HG03064 (cell line): ENCODE data around the gene ATP6V0E1.
"Not testable (repeated sequence)": the region's sequence is repeated elsewhere in the genome, so short reads cannot be mapped to it uniquely, and the experiment has no call there.

Experiments used
- ATAC-seq: cut with Tn5 transposase; IDR thresholded peaks from one replicate; pipeline ENCODE4 v1.9.1; 2021; ENCODE audit warnings: low read depth; ENCODE audit not compliant: unreplicated experiment

ATP6V0E1 gene

DNA sequence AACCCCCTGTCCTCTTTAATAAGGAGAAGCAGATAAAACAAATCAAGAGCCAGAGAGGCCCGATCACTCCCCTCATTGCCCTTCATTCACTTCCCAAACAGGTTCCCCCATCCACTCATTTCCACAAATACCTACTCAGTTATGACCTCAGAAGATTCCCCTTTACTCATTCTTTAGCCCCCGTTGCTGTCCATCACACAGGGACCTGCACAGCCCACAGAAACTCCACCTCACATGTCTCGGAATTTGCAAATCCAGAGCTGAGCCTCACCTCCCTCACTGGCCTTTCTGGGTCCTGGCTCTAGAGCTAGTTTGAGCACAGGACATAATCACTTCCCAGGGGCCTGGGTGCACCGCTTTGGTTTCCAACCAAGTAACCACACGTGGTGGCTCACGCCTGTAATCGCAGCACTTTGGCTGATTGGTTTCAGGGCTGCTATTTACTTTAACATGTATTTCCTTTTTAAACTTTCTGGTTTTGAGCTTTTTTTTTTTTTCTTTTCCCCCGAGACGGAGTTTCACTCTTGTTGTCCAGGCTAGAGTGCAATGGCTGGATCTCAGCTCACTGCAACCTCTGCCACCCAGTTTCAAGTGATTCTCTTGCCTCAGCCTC, 17.8 kb downstream of the ATP6V0E1 start:
- ATAC-seq: peak; percentile 84

DNA sequence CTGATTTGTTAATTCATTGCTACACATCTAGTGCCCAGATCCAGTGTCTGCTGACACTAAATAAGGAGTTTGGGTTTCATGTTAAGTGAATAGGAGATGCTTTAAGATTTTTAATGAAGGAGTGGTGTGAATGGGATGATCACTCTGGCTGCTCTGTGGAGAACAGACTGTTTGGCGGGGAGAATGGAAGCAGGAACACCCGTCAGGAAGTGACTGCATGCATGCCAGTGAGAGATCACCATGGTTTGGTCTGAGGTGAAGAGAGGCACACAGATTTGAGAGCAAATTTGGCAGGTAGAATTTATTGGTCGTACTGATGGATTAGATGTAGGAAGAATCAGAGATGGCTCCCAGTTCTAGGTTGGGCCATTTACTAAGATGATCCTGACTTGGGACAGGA, 19.8 kb downstream of the ATP6V0E1 start:
- ATAC-seq: no peak

DNA sequence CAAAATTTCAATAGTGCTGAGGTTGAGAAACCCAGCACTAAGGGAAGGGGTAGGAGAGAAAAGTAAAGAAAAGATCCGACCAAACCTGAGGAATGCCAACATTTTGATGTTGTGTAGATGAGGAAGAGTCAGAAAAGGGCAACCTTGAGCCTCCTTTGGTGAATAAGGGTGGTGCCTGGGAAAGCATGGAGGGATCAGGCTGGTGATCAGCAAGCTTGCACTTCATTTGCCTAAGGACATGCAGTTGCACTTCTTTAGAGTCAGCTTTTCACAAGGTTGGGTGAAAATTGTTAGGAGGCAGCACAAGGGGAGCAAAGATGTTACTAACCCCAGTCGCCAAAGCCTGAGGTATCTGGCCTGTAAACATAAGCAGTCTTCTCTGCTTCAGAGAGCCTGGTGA, 20.4 kb downstream of the ATP6V0E1 start:
- ATAC-seq: no peak

DNA sequence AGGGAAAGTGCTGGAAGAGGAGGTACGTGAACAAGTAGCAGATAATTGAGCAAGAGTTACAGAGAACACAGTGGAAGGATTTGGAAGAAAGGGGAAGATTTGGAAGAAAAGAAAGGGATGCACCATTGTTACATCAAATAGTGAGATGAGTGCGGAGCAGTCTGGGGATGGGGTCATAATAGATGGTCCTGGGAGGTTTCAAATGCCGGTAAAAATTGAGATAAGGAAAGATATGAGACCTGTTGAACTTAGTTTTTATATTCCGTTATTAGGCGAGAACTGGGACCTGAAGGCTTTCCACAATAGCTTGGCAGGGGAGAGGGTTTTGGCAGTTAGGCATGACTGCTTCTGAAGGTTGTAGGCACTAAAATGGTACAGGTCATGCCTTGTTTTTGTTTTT, 20.9 kb downstream of the ATP6V0E1 start:
- no peak for ATAC-seq

DNA sequence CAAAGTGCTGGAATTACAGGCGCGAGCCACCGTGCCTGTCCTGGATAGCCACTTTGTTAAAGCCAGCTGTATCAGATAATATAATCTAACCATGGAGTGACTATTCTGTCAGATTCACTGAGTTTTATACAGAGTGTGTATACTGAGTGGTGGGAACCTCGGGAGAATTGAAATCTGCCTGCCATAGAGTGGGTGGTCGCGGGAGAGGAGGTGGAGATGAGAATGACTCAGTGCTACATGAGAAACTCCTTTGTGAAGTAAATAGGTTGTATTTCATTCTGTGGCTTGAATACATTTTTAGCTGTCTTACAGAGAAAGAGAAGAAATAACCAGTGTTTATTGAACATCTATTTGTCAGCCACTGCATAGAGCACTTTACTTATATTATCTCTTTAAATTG, 26.4 kb downstream of the ATP6V0E1 start:
- ATAC-seq: no peak

DNA sequence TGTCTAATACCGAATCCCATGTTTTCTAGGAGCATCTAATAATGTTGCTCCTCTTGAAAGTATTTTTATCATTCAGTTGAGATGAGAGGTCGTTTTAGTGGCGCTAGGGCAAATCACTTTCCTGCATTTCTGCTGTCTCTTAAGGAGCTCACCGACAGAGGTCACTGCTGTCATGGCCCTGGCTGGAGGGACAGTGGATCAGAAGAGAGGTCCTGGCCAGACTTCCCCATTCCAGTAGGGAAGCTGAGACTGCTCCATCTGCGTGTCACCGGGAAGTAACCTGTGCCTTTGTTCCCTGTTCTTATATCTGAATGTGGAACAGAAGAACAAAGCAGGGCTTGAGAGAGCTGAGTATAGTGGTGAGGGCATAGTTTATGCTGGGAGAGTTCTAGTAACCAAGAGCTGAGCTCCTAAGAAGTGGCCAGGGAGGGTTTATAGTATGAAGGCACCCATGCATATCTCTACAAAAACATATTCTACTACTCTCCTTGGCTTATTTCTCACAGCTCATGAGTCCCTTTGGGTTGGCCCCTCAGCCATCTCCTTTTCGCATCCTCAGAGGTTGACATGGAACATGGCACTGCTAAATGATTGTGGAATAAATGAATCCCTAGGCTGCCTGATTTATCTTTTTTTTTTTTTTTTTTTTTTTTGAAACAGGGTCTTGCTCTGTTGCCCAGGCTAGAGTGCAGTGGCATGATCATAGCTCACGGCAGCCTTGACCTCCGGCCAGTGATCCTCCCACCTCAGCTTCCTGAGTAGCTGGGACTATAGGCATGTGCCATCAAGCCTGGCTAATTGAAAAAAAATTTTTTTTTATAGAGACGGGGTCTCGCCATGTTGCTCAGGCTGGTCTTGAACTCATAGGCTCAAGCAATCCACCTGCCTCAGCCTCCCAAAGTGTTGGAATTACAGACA, 27.2 kb downstream of the ATP6V0E1 start:
- no peak for ATAC-seq

DNA sequence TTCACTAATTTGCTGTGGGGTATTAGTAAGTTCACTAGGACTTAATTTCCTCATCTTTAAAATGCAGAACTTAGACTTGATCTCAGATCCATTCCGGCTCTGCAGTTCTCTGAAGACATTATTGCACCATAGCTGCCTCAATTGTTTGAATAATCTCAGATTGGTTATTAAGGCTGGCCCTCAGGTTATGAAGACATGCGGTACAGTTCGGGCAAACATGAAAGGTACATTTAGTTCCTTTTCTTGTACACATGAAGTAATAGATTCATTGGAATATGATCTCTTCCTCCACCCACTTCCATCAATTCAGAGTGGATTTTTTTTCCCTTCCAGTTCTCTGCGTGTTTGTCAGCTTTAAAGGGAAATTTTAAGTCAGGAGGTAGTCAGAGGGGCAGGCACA, 28.0 kb downstream of the ATP6V0E1 start:
- no peak for ATAC-seq

DNA sequence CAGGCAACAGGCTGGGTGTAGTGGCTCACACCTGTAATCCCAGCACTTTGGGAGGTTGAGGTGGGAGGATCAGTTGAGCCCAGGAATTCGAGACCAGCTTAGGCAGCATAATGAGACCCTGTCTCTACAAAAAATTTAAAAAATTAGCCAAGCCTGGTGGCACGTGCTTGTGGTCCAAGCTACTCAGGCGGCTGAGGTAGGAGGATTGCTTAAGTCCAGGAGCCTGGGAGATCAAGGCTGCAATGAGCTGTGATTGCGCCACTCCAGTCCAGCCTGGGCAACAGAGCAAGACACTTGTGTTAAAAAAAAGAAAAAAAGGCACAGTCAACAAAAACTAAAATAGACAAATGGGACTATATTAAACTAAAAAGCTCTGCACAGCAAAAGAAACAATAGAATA, 29.3 kb downstream of the ATP6V0E1 start:
- ATAC-seq: no peak

DNA sequence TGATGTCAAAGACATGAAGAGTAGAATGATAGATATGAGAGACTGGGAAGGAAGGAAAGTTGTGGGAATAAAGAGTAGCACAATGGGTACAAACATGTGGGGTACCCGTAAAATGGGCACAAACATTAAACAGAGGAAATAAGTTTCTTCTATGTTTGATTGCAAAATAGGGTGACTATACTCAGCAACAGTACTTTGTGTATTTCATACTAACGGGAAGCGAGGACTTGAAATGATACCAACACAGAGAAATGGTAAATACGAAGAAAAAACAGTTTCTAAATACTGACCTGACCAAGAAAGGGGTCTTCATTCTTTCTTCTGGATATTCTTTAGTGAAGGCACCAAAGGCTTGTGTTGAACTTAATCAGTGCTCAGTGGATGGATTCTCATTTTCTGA, 31.1 kb downstream of the ATP6V0E1 start:
- no peak for ATAC-seq

DNA sequence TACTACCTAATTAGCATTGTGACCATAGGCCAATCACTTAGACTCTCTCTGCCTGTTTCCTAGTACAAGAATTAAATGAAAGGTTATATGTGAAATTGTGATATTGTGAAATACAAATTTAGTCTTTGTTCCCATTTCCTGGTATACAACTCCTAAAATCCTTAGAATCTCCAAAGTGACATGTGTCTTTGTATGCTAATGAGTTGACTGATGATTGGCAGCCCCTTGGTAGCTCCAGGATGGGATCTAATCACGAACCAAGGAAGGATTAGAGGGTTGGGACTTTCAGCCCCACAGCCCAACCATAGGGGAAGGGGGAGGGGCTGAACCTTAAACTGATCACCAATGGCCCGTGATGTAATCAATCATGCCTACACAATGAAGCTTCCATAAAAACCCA, 31.6 kb downstream of the ATP6V0E1 start:
- no peak for ATAC-seq

DNA sequence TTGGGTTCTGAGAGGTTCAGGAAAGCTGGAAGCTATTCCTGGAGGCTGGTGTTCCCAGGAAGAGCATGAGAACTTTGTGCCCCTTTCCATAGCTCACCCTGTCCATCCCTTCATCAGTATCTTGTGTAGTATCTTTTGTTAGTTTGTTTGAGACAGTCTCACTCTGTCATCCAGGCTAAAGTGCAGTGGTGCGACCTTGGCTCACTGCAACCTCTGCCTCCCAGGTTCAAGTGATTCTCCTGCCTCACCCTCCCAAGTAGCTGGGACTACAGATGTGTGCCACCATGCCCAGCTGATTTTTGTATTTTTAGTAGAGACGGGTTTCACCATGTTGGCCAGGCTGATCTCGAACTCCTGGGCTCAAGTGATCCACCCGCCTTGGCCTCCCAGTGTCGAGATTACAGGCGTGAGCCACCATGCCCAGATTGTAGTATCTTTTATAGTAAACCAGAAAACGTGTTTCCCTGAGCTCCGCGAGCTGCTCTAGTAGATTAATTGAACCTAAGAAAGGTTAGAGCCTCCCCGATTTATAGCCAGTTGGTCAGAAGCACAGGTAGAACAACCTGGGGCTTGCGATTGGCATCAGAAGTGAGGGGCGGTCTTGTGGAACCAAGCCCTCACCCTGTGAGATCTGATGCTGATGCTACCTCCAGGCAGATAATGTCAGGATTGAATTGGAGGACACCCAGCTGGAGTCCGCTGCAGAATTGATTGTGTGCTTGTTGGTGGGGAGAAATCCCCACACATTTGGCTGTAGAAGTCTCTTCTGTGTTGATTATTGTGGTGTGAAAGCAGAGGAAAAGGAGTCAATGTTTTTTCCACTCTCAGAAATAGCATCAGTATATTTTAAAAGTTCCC, 32.3 kb downstream of the ATP6V0E1 start:
- no peak for ATAC-seq

DNA sequence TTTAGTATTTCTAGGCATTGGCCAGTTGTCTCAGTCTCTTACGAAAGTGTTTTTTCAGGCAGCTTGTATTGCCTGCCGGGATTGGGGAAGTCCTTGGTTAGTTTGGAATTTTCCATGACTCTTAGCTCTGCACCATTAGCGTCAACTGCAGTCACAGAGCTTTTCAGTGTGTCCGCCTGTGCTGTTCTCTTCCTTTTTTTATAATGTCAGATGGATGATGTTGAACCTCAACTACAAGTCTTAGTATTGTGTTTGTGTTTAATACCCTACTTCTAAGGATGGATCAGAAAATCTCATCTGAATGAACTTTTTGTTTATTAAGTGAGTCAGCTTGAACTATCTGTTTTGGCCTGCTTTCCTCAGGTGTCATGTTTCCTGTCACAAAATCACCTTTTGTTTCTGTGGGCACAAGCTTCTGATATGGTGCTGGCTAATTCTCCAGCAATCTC, 33.1 kb downstream of the ATP6V0E1 start:
- ATAC-seq: no peak

DNA sequence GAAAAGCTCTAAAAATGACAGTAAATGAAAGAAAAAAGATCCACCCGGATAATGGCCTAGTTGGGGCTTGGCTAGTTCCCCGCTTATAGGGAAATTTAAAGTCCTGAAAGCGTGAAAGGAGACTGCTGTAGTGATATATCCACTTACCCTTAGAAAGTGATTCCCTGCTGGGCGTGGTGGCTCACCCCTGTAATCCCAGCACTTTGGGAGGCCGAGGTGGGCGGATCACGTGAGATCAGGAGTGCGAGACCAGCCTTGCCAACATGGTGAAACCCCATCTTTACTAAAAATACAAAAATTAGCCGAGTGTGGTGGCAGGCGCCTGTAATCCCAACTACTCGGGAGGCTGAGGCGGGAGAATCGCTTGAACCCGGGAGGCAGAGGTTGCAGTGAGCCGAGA, 33.5 kb downstream of the ATP6V0E1 start:
- ATAC-seq: not testable (repeated sequence)

DNA sequence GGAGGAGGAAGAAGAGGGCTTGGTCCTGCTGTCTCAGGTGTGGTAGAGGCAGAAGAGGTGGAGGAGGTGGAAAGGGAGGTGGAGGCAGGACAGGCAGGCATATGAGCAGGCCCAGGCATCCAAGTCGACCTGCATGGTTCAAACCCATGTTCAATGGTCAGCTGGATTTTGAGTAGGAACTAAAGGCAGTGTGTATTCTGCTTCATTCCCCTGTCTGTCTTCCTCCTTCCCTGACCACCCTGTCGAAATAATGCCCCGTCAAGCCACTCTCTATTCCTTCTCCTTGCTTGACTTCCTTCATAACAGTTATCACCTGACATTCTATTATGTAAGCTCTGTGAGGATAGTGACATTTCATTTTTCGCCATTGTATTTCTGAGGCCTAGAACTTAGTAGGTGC, 34.8 kb downstream of the ATP6V0E1 start:
- ATAC-seq: no peak

DNA sequence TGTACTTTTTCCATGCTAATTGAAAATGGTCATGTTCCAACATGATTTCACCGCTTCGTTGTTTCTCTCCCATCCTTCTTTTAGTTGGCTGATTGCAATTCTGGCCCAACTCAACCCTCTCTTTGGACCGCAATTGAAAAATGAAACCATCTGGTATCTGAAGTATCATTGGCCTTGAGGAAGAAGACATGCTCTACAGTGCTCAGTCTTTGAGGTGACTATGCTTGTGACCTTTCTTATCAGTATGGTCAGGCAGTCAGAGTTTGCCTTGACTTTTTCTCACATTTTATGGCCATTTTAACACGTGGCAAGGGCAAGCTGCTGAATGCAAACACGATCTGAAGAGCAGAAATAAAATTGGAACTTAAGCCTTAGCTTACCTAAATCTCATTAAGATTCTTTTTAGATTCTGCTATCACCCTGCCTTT, 36.6 kb downstream of the ATP6V0E1 start:
- no peak for ATAC-seq

DNA sequence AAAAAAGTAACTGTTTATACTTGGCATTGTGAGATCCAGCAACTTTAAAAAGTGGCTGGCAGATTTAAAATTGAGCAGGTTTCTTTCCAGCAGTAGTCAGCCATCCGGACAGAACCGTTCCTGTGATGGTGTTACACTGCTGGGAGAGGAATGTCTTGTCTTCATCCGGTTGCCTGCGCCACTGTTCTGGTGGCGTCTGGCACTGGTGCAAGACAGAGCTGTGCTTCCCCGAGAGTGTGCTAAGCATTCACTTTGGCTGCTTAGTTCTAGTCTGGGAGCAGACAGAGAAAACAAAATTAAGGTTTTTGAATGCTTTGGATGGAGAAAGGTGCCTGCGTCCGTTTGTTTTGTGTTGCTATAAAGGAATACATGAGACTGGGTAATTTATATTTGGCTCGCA, 37.1 kb downstream of the ATP6V0E1 start:
- ATAC-seq: no peak

DNA sequence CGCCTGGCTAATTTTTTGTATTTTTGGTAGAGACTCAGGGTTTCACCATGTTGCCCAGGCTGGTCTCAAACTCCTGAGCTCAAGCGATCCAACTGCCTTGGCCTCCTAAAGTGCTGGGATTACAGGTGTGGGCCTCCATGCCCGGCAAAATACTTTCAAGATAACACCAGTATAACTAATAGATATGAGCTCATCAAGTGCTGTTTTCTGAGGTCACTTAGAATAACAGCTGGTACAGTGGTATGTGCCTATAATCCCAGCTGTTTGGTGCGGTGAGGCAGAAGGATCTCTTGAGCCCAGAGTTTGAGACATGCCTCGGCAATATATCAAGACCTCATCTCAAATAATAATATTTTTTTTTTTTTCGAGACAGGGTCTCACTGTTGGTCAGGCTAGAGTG, 42.1 kb downstream of the ATP6V0E1 start:
- no peak for ATAC-seq

DNA sequence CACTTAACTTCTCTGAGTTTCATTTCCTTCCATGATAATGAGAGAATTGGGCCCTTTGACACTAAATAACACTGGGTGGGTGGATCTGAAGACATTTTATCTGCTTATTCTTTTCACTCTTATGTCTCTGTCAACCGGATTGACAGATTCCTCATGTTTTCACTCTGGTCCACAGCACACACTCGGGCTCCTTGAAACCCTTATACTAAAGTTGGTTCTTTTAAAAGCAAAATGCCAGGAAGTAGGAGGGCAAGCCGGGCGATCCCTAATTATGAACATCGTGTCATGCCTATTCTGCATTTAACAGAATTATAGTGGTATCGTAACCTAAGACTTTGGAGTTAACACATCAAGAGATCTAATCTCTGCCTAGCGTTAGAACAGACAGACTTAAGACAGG, 44.3 kb downstream of the ATP6V0E1 start:
- ATAC-seq: no peak

DNA sequence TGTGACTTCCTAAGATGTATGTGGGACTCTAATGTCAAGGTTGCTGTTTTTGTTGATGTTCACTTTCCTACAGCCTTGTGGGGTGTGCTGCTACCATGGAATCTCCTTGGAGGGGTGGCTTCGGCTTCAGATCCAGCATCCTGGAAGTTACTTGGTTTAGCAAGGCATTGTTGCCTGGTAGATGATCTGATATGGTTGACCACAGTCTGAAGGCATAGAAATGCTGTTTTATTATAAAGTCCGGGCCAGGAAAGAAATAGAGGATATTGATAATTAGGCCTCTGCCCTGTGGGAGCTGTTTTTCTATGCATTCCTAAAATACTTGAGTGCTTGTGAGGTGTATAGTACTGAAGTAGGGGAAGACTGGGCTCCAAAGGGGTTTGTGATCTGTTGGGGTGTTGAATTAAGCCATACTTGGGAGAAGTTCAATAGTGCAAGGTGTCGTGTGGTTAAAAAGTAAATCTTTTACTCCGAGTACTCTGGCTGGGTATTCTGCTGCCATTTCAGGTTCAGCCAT, 45.3 kb downstream of the ATP6V0E1 start:
- ATAC-seq: no peak

DNA sequence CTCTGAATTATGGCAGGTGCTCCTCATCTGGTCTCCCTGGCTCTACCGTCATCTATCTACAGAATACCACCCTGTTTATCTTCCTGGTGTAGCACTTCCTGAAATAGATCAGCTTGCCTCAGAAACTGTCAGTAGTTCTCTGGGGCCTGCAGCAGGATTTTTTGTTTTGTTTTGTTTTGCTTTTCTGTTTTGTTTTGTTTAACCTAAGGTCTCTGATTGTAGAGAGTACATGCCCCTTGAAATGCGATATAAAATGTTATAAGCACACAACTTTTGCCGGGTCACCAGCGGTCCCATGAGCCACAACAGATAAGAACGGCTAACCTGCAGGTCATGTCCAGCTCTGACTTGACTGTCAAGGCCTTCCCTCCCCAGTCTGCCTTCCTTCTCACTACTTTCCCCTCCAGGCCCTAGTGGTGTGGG, 45.9 kb downstream of the ATP6V0E1 start:
- ATAC-seq: no peak

DNA sequence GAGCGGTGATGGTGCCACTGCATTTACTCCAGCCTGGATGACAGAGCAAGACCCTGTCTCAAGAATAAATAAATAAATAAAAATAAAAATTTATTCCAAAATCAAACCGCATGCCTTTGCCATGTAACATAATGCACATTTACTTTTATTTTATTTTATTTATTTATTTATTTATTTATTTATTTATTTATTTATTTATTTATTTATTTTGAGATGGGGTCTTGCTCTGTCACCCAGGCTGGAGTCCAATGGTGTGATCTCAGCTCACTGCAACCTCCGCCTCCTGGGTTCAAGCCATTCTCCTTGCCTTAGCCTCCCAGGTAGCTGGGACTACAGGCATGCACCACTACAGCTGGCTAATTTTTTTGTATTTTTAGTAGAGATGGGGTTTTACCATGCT, 48.5 kb downstream of the ATP6V0E1 start:
- ATAC-seq: not testable (repeated sequence)
